Mucosa of descending colon (tissue), 3 donors: ENCODE results near the gene FOXA2. TPM values are rescaled to one million over a fixed set of nuclear protein-coding genes. Genes with fewer than 3 reads are reported as not detected.
A peak's percentile ranks its signal among the peaks of the same experiment; 100 is the strongest.

Experiments
- ATAC-seq: fragments of 200-7000 bp; cut with Tn5 transposase; one replicate; pipeline ENCODE4 v1.9.1; 2020; ENCODE audit warnings: mild to moderate bottlenecking, moderate library complexity
- DNase-seq, 3 donors: peaks; one replicate each; pipeline ENCODE4 v3.0.0-alpha.2; 2020
- H3K36me3 ChIP-seq: fragments of 200-600 bp; one replicate; pipeline ENCODE4 v1.8.0; 2021; ENCODE audit warnings: low read depth, mild to moderate bottlenecking
- H3K4me1 ChIP-seq: fragments of 200-600 bp; one replicate; pipeline ENCODE4 v1.8.0; 2021; ENCODE audit warnings: low read depth, mild to moderate bottlenecking
- H3K4me3 ChIP-seq: fragments of 200-600 bp; one replicate; pipeline ENCODE4 v1.8.0; 2021; ENCODE audit warnings: mild to moderate bottlenecking
- H3K9me3 ChIP-seq: fragments of 200-600 bp; one replicate; pipeline ENCODE4 v1.8.0; 2021; ENCODE audit warnings: mild to moderate bottlenecking
- intact Hi-C, 2 donors: fragments of 100-400 bp; cut with DNase I in 1 of 2; cut with micrococcal nuclease in 1 of 2; formaldehyde crosslinking; loops; one replicate each; pipeline versions ENCODE4 v1.11.0 to v1.11.1; 2022; cut with DNase I, micrococcal nuclease
- total RNA-seq, 3 donors: library from RNA; stranded (reverse); fragmentation: NEBNext Ultra II Directional in 2 of 3; extraction: Animal tissue kit (Norgen Biotek cat#: 25700) in 2 of 3; gene quantifications; one replicate each; pipeline versions ENCODE4 v1.2.1 to v1.2.4, GENCODE V29; 2021 to 2023
- TF ChIP-seq, protein P1 (sequence below): fragments of 200-600 bp; IDR thresholded peaks from one replicate; pipeline ENCODE4 v1.8.0; 2022; ENCODE audit warnings: antibody characterized with exemption, mild to moderate bottlenecking
- donor health status: DM: no; HTN: no; CAD: no; lungs with moderate emphysema.
- donor health status: DM: no; HTN: no; CAD: no.
- donor health status: DM: no; HTN: yes; CAD: no.

Gene FOXA2
- total RNA-seq, 3 donors from 2014 or later = 6.2 to 25.3 (median 11.9) TPM

DNA sequence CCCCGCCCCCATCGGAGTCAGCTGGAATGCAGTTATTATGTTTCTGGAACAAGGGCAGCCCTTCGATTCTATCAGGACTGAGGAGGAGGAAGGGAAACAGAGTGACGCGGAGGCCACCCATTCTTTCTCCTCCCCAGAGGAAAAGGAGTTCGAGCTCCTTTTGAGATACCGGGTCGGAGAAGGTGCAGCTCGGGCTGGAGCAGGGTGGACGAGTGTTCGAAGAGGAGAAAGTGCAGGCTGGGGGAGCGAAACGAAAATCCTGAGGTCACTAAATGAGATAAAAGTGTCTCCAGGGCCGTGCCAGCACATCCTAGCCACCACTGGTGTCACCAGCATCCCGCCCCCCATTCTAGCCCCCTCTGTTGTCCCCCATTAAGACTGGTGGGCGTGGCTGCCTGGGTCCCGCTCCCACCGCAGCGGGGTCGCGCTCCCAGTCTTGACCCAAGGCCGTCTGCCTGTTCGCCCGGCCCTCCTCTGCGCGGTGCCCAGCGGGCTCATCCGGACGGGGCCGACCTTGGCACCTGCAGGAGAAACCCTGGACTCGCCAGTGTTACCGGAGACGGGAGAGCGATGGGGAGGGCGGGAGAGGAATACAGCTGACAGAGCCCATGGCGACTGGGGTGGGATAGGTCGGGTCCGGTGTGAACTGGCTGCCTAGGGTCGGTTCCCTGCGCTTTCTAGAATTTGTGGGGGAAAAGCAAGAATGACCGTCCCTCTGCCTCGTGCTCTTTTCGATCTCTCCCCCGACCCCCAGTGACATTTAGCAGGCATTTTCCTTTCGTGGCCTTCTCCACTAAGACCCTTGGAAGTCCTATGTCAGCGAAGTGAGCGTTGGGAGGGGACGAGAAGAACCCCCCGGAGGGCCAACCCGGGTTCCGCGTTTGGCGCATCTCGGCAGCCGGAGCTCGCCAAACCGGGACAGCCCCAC, 16.2 kb downstream of the FOXA2 start:
- peak in 1 of 3 donors; percentile 5 for DNase-seq
- no peaks in the 10 kb centered on the region for H3K36me3 ChIP-seq
- no peak overlapping the region for H3K4me3 ChIP-seq
- peak; percentile 60 for ATAC-seq
- no peaks in the 10 kb centered on the region for H3K9me3 ChIP-seq
- TF ChIP-seq, protein P1, sequence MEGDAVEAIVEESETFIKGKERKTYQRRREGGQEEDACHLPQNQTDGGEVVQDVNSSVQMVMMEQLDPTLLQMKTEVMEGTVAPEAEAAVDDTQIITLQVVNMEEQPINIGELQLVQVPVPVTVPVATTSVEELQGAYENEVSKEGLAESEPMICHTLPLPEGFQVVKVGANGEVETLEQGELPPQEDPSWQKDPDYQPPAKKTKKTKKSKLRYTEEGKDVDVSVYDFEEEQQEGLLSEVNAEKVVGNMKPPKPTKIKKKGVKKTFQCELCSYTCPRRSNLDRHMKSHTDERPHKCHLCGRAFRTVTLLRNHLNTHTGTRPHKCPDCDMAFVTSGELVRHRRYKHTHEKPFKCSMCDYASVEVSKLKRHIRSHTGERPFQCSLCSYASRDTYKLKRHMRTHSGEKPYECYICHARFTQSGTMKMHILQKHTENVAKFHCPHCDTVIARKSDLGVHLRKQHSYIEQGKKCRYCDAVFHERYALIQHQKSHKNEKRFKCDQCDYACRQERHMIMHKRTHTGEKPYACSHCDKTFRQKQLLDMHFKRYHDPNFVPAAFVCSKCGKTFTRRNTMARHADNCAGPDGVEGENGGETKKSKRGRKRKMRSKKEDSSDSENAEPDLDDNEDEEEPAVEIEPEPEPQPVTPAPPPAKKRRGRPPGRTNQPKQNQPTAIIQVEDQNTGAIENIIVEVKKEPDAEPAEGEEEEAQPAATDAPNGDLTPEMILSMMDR = no peak
- H3K4me1 ChIP-seq = no peaks in the 10 kb centered on the region
- intact Hi-C loops = no loop called here

DNA sequence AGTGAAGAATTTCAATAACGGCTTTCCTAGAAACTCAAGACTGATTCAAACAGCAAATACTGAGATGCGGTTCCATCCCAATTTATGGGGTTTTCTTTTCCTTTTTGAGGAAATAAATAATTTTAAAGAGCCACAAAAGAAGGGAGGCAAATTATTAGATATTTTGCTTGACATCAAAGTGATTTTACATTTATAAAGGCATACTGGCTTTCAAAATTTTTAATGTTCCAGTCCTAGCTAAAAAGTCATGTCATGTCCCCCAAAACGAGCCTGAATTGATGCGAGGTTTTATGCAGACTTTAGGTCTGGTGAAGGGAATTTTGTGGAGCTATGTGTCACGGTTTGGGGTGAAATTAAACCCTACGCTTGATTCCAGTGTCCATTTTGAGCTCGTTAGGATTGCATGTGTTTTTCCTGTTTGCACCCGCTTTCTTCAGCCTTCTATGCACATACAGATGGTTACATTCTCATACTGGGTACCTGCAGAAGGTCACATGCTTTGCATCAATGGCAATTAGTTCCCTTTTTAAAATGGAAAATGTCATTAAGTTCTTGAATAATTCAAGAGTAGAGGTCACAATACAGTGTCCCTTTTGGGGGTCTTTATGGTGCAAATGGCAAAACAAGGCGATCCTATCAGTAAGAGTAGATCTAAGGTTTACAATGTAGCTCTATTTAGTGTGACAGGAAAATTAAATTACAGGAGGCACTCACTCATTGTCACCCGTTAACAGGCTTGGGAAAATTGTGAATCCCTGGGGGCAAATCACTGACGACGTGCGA, 17.3 kb downstream of the FOXA2 start:
- no peak for ATAC-seq
- H3K4me1 ChIP-seq = no peaks in the 10 kb centered on the region
- H3K9me3 ChIP-seq = no peaks in the 10 kb centered on the region
- H3K36me3 ChIP-seq = no peaks in the 10 kb centered on the region
- DNase-seq = no peak
- intact Hi-C loops = no loop called here
- TF ChIP-seq, protein P1 = no peak
- H3K4me3 ChIP-seq = no peak overlapping the region

DNA sequence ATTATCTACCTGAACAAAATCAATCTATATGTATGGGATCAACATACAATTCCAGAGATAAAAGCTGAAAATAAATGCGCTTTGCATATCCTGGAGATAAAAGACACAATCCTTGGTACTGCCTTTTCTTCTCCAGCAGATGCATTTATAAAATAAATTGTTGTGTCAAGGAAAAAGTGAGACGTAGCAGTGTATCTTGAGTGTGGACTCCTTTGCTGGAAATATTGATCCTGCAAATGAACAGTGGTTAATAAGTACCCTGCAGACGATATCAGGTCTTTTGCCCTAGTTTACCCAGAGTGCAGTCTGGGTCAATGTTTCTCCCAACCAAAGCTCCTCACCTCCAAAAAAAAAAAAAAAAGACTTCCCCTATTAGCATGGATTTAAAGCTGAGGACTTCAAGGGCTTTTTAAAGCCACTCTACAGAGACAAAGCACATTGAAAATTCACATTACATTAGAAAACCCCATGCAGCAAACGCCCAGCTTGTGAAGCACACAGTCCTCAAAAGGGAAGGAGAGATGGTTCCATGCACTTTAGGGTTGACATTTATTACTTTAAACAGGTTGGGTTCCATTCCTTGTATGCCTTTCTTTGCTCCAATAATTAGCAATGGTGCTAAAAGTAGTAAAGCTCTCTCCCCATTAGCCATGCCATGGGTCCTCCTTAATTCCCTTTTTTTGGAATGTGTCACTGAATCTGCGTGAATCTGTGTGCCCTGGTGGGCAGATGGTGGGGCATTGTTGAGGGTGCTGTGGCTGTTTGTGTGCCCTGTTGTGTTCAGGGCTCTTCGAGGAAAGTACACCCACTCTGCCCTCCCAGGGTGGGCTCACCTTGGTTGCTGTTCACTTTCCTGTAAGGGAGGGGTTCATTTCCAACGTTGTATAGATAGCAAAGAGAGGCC, 21.1 kb downstream of the FOXA2 start:
- TF ChIP-seq, protein P1 = no peak
- ATAC-seq = no peak
- no peaks in the 10 kb centered on the region for H3K9me3 ChIP-seq
- H3K36me3 ChIP-seq = no peaks in the 10 kb centered on the region
- no peaks in the 10 kb centered on the region for H3K4me1 ChIP-seq
- DNase-seq = no peak
- intact Hi-C loops = no loop called here
- H3K4me3 ChIP-seq = no peak overlapping the region

DNA sequence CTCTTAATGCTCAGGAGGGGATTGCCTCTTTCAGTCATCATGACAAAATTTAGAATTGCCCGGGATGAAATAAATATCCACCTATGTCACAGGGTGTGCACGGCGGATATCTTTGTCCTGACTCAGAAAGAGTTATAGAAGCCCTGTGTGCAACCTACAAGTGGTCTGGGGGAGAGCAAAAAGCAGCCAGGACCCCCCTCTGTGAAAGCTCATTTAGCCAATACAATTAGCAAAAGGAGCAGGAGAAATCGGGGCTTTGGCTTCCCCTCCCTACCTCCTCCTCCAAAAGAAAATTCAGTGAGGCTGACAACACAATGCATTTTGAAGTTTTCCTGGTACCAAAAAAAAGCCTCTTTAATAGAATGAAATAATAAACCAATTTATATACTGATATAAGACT, 21.8 kb downstream of the FOXA2 start:
- H3K4me1 ChIP-seq = no peaks in the 10 kb centered on the region
- H3K4me3 ChIP-seq = no peak overlapping the region
- no peak for DNase-seq
- H3K9me3 ChIP-seq = no peaks in the 10 kb centered on the region
- H3K36me3 ChIP-seq = no peaks in the 10 kb centered on the region
- TF ChIP-seq, protein P1 = no peak
- no peak for ATAC-seq
- intact Hi-C loops = no loop called here

DNA sequence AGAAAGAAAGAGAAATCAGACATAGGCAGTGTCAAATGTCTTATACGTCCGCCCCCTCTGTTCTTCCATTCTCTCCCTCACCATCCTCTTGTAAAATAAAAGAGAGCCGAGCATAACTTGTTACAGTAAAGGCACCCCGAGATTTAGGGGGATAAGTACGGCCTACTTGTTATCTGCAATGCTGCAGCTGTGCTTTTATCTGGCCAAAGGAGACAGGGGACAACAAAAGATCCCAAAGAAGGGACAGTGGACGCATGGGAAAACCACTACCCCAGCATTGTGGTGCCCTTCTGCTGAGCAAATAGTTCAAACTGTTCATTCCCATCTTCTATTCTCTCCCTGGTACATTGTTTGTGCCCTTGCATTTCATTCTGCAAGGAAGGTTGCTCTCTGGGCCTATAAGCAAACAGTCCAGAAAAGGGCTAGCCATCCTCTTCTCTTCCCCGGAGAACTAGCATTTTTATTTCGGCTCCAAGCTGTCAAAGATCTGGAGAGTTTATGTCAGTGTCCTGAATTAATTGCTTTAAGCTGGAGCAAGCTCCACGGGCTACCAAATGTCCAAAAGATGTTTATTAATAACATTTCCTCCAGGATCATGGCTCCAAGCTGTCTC, 22.3 kb downstream of the FOXA2 start:
- ATAC-seq (no peak), DNase-seq (no peak)
- Histone ChIP-seq H3K9me3 (no peaks in the 10 kb centered on the region), H3K4me3 (no peak overlapping the region), H3K4me1 (no peaks in the 10 kb centered on the region), H3K36me3 (no peaks in the 10 kb centered on the region)
- TF ChIP-seq, protein P1 = no peak
- intact Hi-C loops = no loop called here
